ENCODE measurements around the gene ZXDC.
A peak's percentile ranks its signal among the peaks of the same experiment; 100 is the strongest.

The ZXDC gene

DNA sequence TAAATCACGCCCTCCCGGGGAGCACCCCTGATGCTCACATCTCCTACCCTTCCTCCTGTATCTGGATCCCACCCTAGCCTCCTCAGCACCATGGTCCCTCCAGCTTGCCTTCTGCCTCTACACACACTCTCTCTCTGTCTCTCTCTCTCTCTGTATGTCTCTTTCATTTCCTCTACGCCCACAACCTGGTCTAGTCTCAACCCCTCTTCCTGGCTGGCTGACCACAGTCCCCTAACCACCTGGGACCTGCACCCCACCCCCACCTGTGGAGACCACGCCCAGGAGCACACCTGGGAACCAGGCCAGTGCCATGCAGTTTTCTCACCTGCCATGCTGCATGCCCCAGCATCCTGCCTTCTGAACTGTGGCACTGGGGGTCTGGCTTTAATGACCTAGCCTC, 84.9 kb downstream of the ZXDC start:
- no peak for DNase-seq

DNA sequence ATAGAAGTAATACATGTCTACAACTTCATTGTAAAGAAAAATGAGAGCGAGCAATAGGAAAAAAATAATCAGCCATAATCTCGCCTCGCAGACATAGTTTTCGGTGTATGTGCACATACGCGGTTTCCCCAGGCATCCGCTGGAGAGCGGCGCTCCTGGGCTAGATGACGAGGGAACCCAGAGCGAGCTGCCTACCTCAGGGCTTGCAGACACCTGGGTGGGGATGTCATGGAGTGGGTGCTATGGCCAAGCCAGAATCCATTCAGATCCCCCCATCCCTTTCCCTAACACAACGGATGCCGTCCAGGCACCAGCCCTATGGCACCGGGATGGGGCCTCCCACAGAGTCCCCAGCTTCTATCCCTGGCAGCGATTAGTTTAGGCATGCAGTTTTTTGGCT, 85.5 kb downstream of the ZXDC start:
- no peak for DNase-seq

DNA sequence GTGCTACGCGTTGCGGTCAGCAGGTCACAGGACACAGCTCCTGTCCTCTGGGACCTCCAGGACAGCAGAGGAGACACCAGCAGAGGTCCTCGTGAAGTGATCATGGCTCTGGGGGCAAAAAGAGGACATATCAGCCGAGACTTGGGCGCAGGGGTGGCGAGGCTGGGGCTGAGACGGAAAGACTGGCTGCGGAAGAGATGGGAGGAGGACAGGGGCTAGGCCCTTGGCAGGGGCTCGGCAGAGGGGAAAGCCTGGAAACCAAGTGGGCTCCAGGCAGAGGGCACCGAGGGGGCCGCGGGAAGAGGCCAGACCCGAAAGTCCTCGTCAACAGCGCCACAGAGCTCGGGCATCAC, 85.9 kb downstream of the ZXDC start:
- DNase-seq, result no peak

DNA sequence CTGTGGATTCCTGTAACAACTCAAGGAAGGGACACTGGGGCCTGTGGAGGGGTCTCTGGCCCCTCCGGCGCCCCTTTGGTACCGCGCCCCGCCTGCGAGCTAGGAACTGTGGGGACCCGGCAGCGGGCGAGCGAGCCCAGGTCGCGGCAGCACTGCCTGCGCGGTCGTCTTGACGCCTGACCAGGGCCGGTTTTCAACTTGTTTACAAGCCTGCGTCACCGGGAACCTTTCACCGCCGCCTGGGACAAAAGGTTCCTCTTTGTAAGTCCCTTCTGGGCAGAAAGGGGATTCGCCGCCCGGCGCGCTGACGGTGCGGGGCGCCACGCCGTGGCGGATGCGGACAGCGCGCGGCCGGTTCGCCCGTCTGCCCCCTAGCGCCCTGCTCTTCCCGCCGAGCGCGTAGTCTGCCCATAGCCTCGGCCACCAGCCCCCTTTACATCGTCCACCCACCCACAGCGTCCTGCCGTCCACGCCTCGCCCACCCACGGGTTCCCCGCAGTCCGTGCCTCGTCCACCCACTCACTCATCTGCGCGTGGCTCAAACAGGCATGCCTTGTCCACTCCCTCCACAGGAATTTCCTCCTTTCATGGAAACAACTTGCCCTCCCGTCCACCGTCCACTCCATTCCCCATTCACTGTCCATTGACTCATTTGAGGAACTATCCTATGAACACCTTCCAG, 86.4 kb downstream of the ZXDC start:
- DNase-seq, result peak; percentile 56

Measured in activated CD4-positive, alpha-beta T cell treated with anti-CD3 and anti-CD28 coated beads, Interleukin-10, Interleukin-2, amounts not matched to agents 100 ng/mL and 50 ng/mL, durations not matched to agents 16 hours and 8 hours (primary cell).